Subcutaneous adipose tissue (tissue), 4 donors: ENCODE measurements around the gene GRK6. TPM values are rescaled to one million over a fixed set of nuclear protein-coding genes. Genes with fewer than 3 reads are reported as not detected.

Experiments
- CTCF ChIP-seq: fragments of 450-650 bp; IDR thresholded peaks from one replicate; pipeline ENCODE4 v1.5.1; 2016; ENCODE audit warnings: low read depth, mild to moderate bottlenecking, control low read depth, antibody characterized with exemption, moderate library complexity
- total RNA-seq, 4 donors: library from RNA; depleted of rRNA; stranded (reverse); fragments of >200 nt; gene quantifications; one replicate each; pipeline ENCODE4 v1.1.0, GENCODE V29; 2016

GRK6 gene
- total RNA-seq, 4 donors from 2014 or later = 9.3 to 22.6 (median 19.7) TPM

- no peak for TF ChIP-seq CTCF
Measured at GRCh38 chr5:177433658-177434217, 7.3 kb downstream of the GRK6 start.

GRCh38 chr5:177434437-177434836 lies 8.0 kb downstream of the GRK6 start:
- no peak for TF ChIP-seq CTCF

GRCh38 chr5:177434942-177435738 lies 8.7 kb downstream of the GRK6 start:
- TF ChIP-seq CTCF = no peak

- TF ChIP-seq CTCF = no peak
Measured at GRCh38 chr5:177435847-177436536, 9.5 kb downstream of the GRK6 start.

- TF ChIP-seq CTCF = no peak
Measured at GRCh38 chr5:177437623-177438022, 11.1 kb downstream of the GRK6 start.

GRCh38 chr5:177438468-177438867 lies 12.0 kb downstream of the GRK6 start:
- no peak for TF ChIP-seq CTCF

GRCh38 chr5:177439518-177440053 lies 13.1 kb downstream of the GRK6 start:
- TF ChIP-seq CTCF = no peak
